HepG2 (cell line): ENCODE measurements around the gene SLX9. TPM values are rescaled to one million over a fixed set of nuclear protein-coding genes. Genes with fewer than 3 reads are reported as not detected.

Experiments used
- ATAC-seq: fragments of 200-7000 bp; cut with Tn5 transposase; 3 replicates; pipeline ENCODE4 v1.9.1; 2020; ENCODE audit warnings: mild to moderate bottlenecking, moderate library complexity
- BruUV-seq: library from RNA; stranded (reverse); fragments of 400-500 nt; replicated peaks from 2 replicates; lab custom pipeline; 2021; lab: Mats Ljungman, UMichigan
- CTCF ChIA-PET: fragments of 300-600 bp; formaldehyde crosslinking; extraction: SDS; loops from one replicate; lab custom pipeline; 2021; ENCODE audit warnings: low total read pairs, inconsistent platforms, low intra/inter-chr PET ratio; lab: Yijun Ruan, JAX
- POLR2A ChIA-PET: fragments of 350-600 bp; sonication (Branson Sonifier 250); formaldehyde crosslinking; loops from one replicate; lab custom pipeline; 2020; ENCODE audit warnings: antibody characterized with exemption, inconsistent platforms; lab: Yijun Ruan, JAX
- DNase-seq: peaks from one replicate; pipeline ENCODE4 v3.0.0-alpha.2; 2015; ENCODE audit warnings: low spot score
- FAIRE-seq: peaks from 3 replicates; lab custom pipeline; 2011; peaks lifted over from hg19 to GRCh38; lab: Jason Lieb, UNC
- H2AFZ ChIP-seq: one replicate; pipeline ENCODE4 v1.6.1; 2011; ENCODE audit warnings: low read length, inconsistent platforms
- H3K27ac ChIP-seq: fragments of 300-600 bp; 3 replicates; pipeline ENCODE4 v1.8.0; 2011; ENCODE audit warnings: mixed run types, mild to moderate bottlenecking, mixed read lengths, low read length, inconsistent platforms; ENCODE audit not compliant: insufficient read depth; ENCODE audit errors: extremely low read length
- H3K27me3 ChIP-seq, 2 experiments: fragments of 200-600 bp in 1 of 2; 2 replicates in 1 of 2; 3 replicates in 1 of 2; pipeline versions ENCODE4 v1.6.0 to v1.8.0; 2011; ENCODE audit warnings: low read length in 2 of 2, mild to moderate bottlenecking in 2 of 2, moderate library complexity in 2 of 2, inconsistent platforms in 1 of 2; ENCODE audit not compliant: insufficient read depth in 2 of 2, control insufficient read depth in 1 of 2
- H3K36me3 ChIP-seq, 2 experiments: fragments of 200-600 bp in 1 of 2; replicated peaks in 1 of 2; 2 replicates in 1 of 2; 3 replicates in 1 of 2; pipeline versions ENCODE4 v1.5.1 to v1.8.0; 2011; ENCODE audit warnings: low read length in 2 of 2, inconsistent platforms in 1 of 2; ENCODE audit not compliant: insufficient read depth in 2 of 2, control insufficient read depth in 1 of 2
- H3K4me1 ChIP-seq: 2 replicates; pipeline ENCODE4 v1.5.1; 2012; ENCODE audit warnings: low read length, inconsistent platforms; ENCODE audit not compliant: insufficient read depth
- H3K4me2 ChIP-seq: 2 replicates; pipeline ENCODE4 v1.6.0; 2011; ENCODE audit warnings: low read depth, low read length, inconsistent platforms
- H3K4me3 ChIP-seq, 3 experiments: fragments of 200-600 bp in 1 of 3; sonication (generic), shearing (Covaris generic) in 1 of 3; replicated peaks in 1 of 3; 2 replicates each; pipeline ENCODE4 v1.5.1; 2011 to 2016; ENCODE audit warnings: low read length in 3 of 3, inconsistent platforms in 2 of 3, low read depth in 2 of 3, mild to moderate bottlenecking in 2 of 3, control low read depth in 1 of 3, mixed read lengths in 1 of 3; ENCODE audit not compliant: insufficient read depth in 1 of 3
- H3K79me2 ChIP-seq: one replicate; pipeline ENCODE4 v1.6.1; 2011; ENCODE audit warnings: low read length, inconsistent platforms; ENCODE audit not compliant: insufficient read depth
- H3K9ac ChIP-seq: 2 replicates; pipeline ENCODE4 v1.6.0; 2011; ENCODE audit warnings: mild to moderate bottlenecking, low read depth, low read length, inconsistent platforms; ENCODE audit not compliant: insufficient read depth
- H3K9me3 ChIP-seq: 2 replicates; pipeline ENCODE4 v1.5.1; 2012; ENCODE audit warnings: mild to moderate bottlenecking, low read length
- H4K20me1 ChIP-seq: 2 replicates; pipeline ENCODE4 v1.6.0; 2011; ENCODE audit warnings: inconsistent platforms, mild to moderate bottlenecking, low read length, moderate library complexity; ENCODE audit not compliant: insufficient read depth
- CENPT ChIP-seq: sonication (generic); formaldehyde crosslinking; IDR thresholded peaks from 2 replicates; pipeline ENCODE4 v1.8.0; 2022; ENCODE audit warnings: low read depth, mild to moderate bottlenecking, moderate library complexity, missing genetic modification reagents
- ELF3 ChIP-seq: IDR thresholded peaks from 2 replicates; pipeline ENCODE4 v1.6.1; 2016; ENCODE audit warnings: missing genetic modification reagents, missing compliant biosample characterization
- EZH2 ChIP-seq: conservative IDR thresholded peaks from 2 replicates; pipeline ENCODE4 v1.6.1; 2012; ENCODE audit warnings: mild to moderate bottlenecking, low read depth, low read length, moderate library complexity
- HMG20B ChIP-seq: conservative IDR thresholded peaks from 2 replicates; pipeline ENCODE4 v1.6.1; 2016; ENCODE audit warnings: missing genetic modification reagents, missing compliant biosample characterization
- MAFG ChIP-seq: sonication (generic); formaldehyde crosslinking; IDR thresholded peaks from 2 replicates; pipeline ENCODE4 v1.5.1; 2020; ENCODE audit warnings: mild to moderate bottlenecking, missing genetic modification reagents
- NCOR1 ChIP-seq: fragments of 200-600 bp; sonication (generic); IDR thresholded peaks from 2 replicates; pipeline ENCODE4 v1.7.0; 2017; ENCODE audit warnings: antibody characterized with exemption, low read length, borderline replicate concordance
- POGZ ChIP-seq: sonication (generic); formaldehyde crosslinking; IDR thresholded peaks from 2 replicates; pipeline ENCODE4 v1.4.0; 2020; ENCODE audit warnings: mild to moderate bottlenecking, missing genetic modification reagents
- RNF2 ChIP-seq: fragments of 450-650 bp; conservative IDR thresholded peaks from 2 replicates; pipeline ENCODE4 v1.6.1; 2016; ENCODE audit warnings: low read depth
- SNAI1 ChIP-seq: sonication (generic); formaldehyde crosslinking; IDR thresholded peaks from 2 replicates; pipeline ENCODE4 v1.5.0; 2020; ENCODE audit warnings: mild to moderate bottlenecking, missing genetic modification reagents, borderline replicate concordance
- TGIF2 ChIP-seq: IDR thresholded peaks from 2 replicates; pipeline ENCODE4 v1.6.1; 2016; ENCODE audit warnings: control low read depth, missing compliant biosample characterization
- ZFAT ChIP-seq: sonication (generic); formaldehyde crosslinking; conservative IDR thresholded peaks from 2 replicates; pipeline ENCODE4 v1.8.1; 2023; ENCODE audit warnings: missing genetic modification reagents, inconsistent platforms
- ZNF263 ChIP-seq: sonication (generic); formaldehyde crosslinking; IDR thresholded peaks from 2 replicates; pipeline ENCODE4 v1.4.0; 2020; ENCODE audit warnings: missing genetic modification reagents
- ZNF546 ChIP-seq: sonication (generic); formaldehyde crosslinking; conservative IDR thresholded peaks from 2 replicates; pipeline ENCODE4 v1.8.1; 2023; ENCODE audit warnings: mild to moderate bottlenecking, missing genetic modification reagents
- WGBS: methylation state at CpG from one replicate; pipeline ENCODE4 v1.1.6; 2017; ENCODE audit warnings: low lambda C conversion rate; 5-methylcytosine and 5-hydroxymethylcytosine counted together
- in situ Hi-C: cut with HindIII; loops from 2 replicates; pipeline ENCODE4 v1.10.0; 2017; ENCODE audit warnings: low pct_unique_long_range_greater_than_20kb; ENCODE audit not compliant: extremely low pct_ligation_motif_present
- intact Hi-C: fragments of 100-400 bp; cut with micrococcal nuclease; formaldehyde crosslinking; loops from one replicate; pipeline ENCODE4 v1.10.0; 2022; ENCODE audit not compliant: unreplicated experiment
- polyA plus RNA-seq, 8 experiments: library from polyadenylated mRNA; depleted of rRNA in 3 of 8; stranded (reverse) in 7 of 8; unstranded in 1 of 8; fragments of >200 nt; fragmentation: Illumina TruSeq in 4 of 8; extraction: Trizol in 4 of 8; gene quantifications; 2 replicates each; pipeline versions ENCODE4 v1.2.1 to v1.2.3, GENCODE V29; 2011 to 2016; ENCODE audit warnings: low read depth in 4 of 8, missing spikeins in 1 of 8, mixed read lengths in 1 of 8; ENCODE audit not compliant: insufficient read depth in 1 of 8
- total RNA-seq, 5 experiments: library from RNA; depleted of rRNA; stranded (reverse); fragments of >200 nt; fragmentation: Illumina TruSeq; extraction: Trizol; gene quantifications; 2 replicates each; pipeline ENCODE4 v1.2.3, GENCODE V29; 2016; ENCODE audit warnings: low read depth in 1 of 5
- TF ChIP-seq, protein P1 (sequence below): sonication (generic); formaldehyde crosslinking; IDR thresholded peaks from 2 replicates; pipeline ENCODE4 v1.4.0; 2020; ENCODE audit warnings: missing genetic modification reagents, borderline replicate concordance
- TF ChIP-seq, protein P2 (sequence below): IDR thresholded peaks from 2 replicates; pipeline ENCODE4 v1.6.1; 2012; ENCODE audit warnings: inconsistent platforms
- TF ChIP-seq, protein P3 (sequence below): sonication (generic); formaldehyde crosslinking; IDR thresholded peaks from 2 replicates; pipeline ENCODE4 v1.5.0; 2020; ENCODE audit warnings: mild to moderate bottlenecking, missing genetic modification reagents
- TF ChIP-seq, protein P4 (sequence below): sonication (generic); formaldehyde crosslinking; IDR thresholded peaks from 2 replicates; pipeline ENCODE4 v1.5.1; 2020; ENCODE audit warnings: missing genetic modification reagents, mild to moderate bottlenecking, borderline replicate concordance
- TF ChIP-seq, protein P5 (sequence below): sonication (generic); formaldehyde crosslinking; IDR thresholded peaks from 2 replicates; pipeline ENCODE4 v1.4.0; 2020; ENCODE audit warnings: missing genetic modification reagents
- TF ChIP-seq, protein P6 (sequence below): sonication (generic); formaldehyde crosslinking; IDR thresholded peaks from 2 replicates; pipeline ENCODE4 v1.8.1; 2023; ENCODE audit warnings: mild to moderate bottlenecking, inconsistent platforms, moderate library complexity, missing genetic modification reagents, borderline replicate concordance

SLX9 gene
- total and polyA plus RNA-seq, 2 of the 13 experiments (the other 11 are each of a cell fraction or from before 2014, with no cell fraction given): 21.0 to 47.1 TPM

DNA sequence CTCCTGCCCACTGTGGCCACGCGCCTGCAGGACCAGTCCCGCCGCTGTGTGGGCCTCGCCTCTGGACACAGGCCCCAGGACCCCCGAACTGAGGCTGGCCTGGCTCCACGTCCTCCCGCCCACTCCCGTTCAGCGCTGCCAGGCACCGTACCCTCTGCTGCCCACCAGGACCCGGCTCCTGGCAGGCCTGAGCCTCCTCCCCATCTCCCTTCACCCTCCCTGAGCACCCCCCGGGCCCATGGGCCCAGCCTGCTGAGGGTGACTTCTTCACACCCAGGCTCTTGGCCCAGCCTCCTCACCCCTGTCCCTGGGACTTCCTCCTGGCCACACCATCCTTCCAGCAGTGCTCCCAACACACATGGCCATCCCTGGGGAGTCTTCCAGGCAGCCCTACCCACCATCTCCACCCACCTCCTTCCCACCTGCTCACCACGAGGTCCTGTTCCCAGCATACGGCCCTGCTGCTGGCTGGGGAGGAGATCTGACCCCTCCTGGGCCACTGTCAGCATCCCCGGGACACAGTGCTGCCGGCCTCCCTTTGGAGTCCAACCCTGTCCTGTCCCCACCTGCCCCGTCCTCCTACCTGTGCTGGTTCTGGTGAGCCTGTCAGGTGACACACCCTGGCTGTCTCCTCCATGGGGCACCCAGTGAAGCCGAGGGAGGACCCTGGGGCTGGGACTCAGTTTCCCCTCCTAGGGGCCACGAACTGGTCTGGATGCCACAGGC lies 53.7 kb downstream of the SLX9 start:
- Histone ChIP-seq H3K27me3 (peaks cover 16 to 85% of the 10 kb centered on the region in 2 experiments), H3K4me3 (no peak overlapping the region), H3K36me3 (no peaks in the 10 kb centered on the region), H3K9ac (no peak overlapping the region), H2AFZ (no peak overlapping the region), H3K79me2 (no peaks in the 10 kb centered on the region), H3K4me1 (peaks cover 69% of the 10 kb centered on the region), H3K9me3 (no peaks in the 10 kb centered on the region), H4K20me1 (no peaks in the 10 kb centered on the region), H3K27ac (no peak overlapping the region)
- POLR2A ChIA-PET: no interaction called here
- intact Hi-C loops: no loop called here
- no TSS peak for BruUV-seq
- CTCF ChIA-PET: no interaction called here
- no peak for FAIRE-seq
- no peak for ATAC-seq
- TF ChIP-seq, protein P1, sequence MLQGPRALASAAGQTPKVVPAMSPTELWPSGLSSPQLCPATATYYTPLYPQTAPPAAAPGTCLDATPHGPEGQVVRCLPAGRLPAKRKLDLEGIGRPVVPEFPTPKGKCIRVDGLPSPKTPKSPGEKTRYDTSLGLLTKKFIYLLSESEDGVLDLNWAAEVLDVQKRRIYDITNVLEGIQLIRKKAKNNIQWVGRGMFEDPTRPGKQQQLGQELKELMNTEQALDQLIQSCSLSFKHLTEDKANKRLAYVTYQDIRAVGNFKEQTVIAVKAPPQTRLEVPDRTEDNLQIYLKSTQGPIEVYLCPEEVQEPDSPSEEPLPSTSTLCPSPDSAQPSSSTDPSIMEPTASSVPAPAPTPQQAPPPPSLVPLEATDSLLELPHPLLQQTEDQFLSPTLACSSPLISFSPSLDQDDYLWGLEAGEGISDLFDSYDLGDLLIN (CRISPR knock-in tag): no peak
- no peak for TF ChIP-seq TGIF2
- TF ChIP-seq HMG20B (CRISPR knock-in tag): no peak
- no peak for TF ChIP-seq CENPT (CRISPR knock-in tag)
- TF ChIP-seq, protein P2, sequence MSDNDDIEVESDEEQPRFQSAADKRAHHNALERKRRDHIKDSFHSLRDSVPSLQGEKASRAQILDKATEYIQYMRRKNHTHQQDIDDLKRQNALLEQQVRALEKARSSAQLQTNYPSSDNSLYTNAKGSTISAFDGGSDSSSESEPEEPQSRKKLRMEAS: no peak
- TF ChIP-seq ZNF546: no peak
- no peak for TF ChIP-seq ZFAT (CRISPR knock-in tag)
- no peak for TF ChIP-seq ELF3
- no peak for TF ChIP-seq EZH2
- no peak for TF ChIP-seq ZNF263 (CRISPR knock-in tag)
- no peak for TF ChIP-seq SNAI1
- TF ChIP-seq RNF2: no peak
- TF ChIP-seq, protein P3, sequence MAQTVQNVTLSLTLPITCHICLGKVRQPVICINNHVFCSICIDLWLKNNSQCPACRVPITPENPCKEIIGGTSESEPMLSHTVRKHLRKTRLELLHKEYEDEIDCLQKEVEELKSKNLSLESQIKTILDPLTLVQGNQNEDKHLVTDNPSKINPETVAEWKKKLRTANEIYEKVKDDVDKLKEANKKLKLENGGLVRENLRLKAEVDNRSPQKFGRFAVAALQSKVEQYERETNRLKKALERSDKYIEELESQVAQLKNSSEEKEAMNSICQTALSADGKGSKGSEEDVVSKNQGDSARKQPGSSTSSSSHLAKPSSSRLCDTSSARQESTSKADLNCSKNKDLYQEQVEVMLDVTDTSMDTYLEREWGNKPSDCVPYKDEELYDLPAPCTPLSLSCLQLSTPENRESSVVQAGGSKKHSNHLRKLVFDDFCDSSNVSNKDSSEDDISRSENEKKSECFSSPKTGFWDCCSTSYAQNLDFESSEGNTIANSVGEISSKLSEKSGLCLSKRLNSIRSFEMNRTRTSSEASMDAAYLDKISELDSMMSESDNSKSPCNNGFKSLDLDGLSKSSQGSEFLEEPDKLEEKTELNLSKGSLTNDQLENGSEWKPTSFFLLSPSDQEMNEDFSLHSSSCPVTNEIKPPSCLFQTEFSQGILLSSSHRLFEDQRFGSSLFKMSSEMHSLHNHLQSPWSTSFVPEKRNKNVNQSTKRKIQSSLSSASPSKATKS (CRISPR knock-in tag): no peak
- TF ChIP-seq POGZ (CRISPR knock-in tag): no peak
- TF ChIP-seq, protein P4, sequence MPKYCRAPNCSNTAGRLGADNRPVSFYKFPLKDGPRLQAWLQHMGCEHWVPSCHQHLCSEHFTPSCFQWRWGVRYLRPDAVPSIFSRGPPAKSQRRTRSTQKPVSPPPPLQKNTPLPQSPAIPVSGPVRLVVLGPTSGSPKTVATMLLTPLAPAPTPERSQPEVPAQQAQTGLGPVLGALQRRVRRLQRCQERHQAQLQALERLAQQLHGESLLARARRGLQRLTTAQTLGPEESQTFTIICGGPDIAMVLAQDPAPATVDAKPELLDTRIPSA (CRISPR knock-in tag): no peak
- TF ChIP-seq, protein P5, sequence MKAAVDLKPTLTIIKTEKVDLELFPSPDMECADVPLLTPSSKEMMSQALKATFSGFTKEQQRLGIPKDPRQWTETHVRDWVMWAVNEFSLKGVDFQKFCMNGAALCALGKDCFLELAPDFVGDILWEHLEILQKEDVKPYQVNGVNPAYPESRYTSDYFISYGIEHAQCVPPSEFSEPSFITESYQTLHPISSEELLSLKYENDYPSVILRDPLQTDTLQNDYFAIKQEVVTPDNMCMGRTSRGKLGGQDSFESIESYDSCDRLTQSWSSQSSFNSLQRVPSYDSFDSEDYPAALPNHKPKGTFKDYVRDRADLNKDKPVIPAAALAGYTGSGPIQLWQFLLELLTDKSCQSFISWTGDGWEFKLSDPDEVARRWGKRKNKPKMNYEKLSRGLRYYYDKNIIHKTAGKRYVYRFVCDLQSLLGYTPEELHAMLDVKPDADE (CRISPR knock-in tag): no peak
- no peak for TF ChIP-seq NCOR1
- TF ChIP-seq MAFG: no peak
- TF ChIP-seq, protein P6, sequence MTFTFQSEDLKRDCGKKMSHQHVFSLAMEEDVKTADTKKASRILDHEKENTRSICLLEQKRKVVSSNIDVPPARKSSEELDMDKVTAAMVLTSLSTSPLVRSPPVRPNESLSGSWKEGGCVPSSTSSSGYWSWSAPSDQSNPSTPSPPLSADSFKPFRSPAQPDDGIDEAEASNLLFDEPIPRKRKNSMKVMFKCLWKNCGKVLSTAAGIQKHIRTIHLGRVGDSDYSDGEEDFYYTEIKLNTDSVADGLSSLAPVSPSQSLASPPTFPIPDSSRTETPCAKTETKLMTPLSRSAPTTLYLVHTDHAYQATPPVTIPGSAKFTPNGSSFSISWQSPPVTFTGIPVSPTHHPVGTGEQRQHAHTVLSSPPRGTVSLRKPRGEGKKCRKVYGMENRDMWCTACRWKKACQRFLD (CRISPR knock-in tag): no peak
- TF ChIP-seq, all 625 proteins: peak for 0
- in situ Hi-C loops: no loop called here
- DNase-seq: no peak
- no peak overlapping the region for H3K4me2 ChIP-seq
- 60% methylated on average over 16 of the region's 20 CpGs for WGBS
